GM08714 (cell line): ENCODE data around the gene TTC21A.

ENCODE experiments used
- H3K4me3 ChIP-seq: fragments of 200-500 bp; sonication (Bioruptor generic); 2 replicates; pipeline ENCODE4 v1.5.1; 2014; ENCODE audit warnings: mild to moderate bottlenecking, low read length, inconsistent platforms
- ZNF274 ChIP-seq: IDR thresholded peaks from 2 replicates; pipeline ENCODE4 v1.6.1; 2012; ENCODE audit warnings: mild to moderate bottlenecking, low read depth, low read length

The TTC21A gene

GRCh38 chr3:39171860-39172259 lies 64.4 kb downstream of the TTC21A start:
- TF ChIP-seq ZNF274 = no peak

GRCh38 chr3:39173318-39174125 lies 66.0 kb downstream of the TTC21A start:
- no peak overlapping the region for H3K4me3 ChIP-seq
- no peak for TF ChIP-seq ZNF274

More at GRCh38 chr3:39171860-39172259, 64.4 kb downstream of the TTC21A start:
- H3K4me3 ChIP-seq = no peak overlapping the region

GRCh38 chr3:39176025-39176714 lies 68.7 kb downstream of the TTC21A start:
- H3K4me3 ChIP-seq = no peak overlapping the region
- no peak for TF ChIP-seq ZNF274

- H3K4me3 ChIP-seq = peak overlapping the region; percentile 54
- no peak for TF ChIP-seq ZNF274
Observed at GRCh38 chr3:39177708-39178332, 70.3 kb downstream of the TTC21A start.

GRCh38 chr3:39178553-39178952 lies 71.1 kb downstream of the TTC21A start:
- no peak for TF ChIP-seq ZNF274
- H3K4me3 ChIP-seq = peak overlapping the region; percentile 54; the same call in 1 of the 2 replicates

GRCh38 chr3:39180183-39180545 lies 72.7 kb downstream of the TTC21A start:
- peak overlapping the region; percentile 22; the same call in 1 of the 2 replicates for H3K4me3 ChIP-seq
- no peak for TF ChIP-seq ZNF274

GRCh38 chr3:39180546-39181346 lies 73.3 kb downstream of the TTC21A start:
- H3K4me3 ChIP-seq = peak overlapping the region; percentile 22; the same call in 1 of the 2 replicates
- TF ChIP-seq ZNF274 = no peak

GRCh38 chr3:39181408-39182335 lies 74.2 kb downstream of the TTC21A start:
- no peak overlapping the region for H3K4me3 ChIP-seq
- TF ChIP-seq ZNF274 = no peak

GRCh38 chr3:39183211-39184080 lies 76.0 kb downstream of the TTC21A start:
- no peak overlapping the region for H3K4me3 ChIP-seq
- no peak for TF ChIP-seq ZNF274

- H3K4me3 ChIP-seq = no peak overlapping the region
- TF ChIP-seq ZNF274 = no peak
Observed at GRCh38 chr3:39184081-39184967, 76.8 kb downstream of the TTC21A start.

GRCh38 chr3:39184968-39185285 lies 77.4 kb downstream of the TTC21A start:
- H3K4me3 ChIP-seq = no peak overlapping the region
- TF ChIP-seq ZNF274 = no peak
